AG09309 (cell line): ENCODE data around the gene ERP27.

ENCODE experiments used
- DNase-seq: peaks from one replicate; pipeline ENCODE4 v3.0.0-alpha.2; 2010; ENCODE audit warnings: low read depth
- H3K4me3 ChIP-seq: 2 replicates; pipeline ENCODE4 v1.5.1; 2011; ENCODE audit warnings: mild to moderate bottlenecking, low read depth, low read length, moderate library complexity; ENCODE audit not compliant: control insufficient read depth
- TF ChIP-seq, protein P1 (sequence below): IDR thresholded peaks from 2 replicates; pipeline ENCODE4 v1.5.1; 2011; ENCODE audit warnings: mild to moderate bottlenecking, low read depth, low read length, inconsistent platforms; ENCODE audit not compliant: insufficient read depth, control insufficient read depth; ENCODE audit errors: missing control alignments

The ERP27 gene

DNA sequence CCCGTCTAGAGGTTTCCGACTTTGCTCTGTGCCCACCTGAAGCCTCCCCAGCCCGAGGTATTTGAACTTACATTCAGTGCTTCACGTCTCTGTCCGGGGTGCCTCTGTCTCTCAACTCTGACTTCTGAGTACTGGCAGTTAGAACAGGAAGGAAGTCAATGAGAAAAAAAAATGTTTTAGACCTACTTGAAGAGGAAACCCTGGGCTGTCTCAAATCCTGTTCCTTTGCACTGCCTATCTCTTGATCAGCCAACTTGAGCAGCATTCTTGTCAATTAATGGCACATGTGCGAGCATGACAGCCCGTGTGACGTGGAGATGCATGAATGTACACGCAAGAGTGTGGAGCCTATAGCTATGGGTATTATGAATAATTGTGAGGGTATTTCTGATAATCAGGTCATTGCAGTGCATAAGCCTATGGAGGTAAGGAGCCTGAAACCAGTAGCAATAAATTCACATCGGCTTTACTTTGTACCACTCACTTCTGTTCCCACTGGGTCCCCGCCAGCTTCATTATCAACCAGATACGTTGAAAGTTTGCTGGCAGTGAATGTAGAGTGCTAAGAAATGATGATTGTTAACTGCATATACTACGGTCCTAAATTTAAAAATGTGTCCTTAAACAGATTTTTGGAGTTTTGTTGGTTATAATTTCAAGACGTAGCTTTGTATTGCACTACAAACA lies 23.3 kb upstream of the ERP27 start, which contains the start of gene ARHGDIB:
Gene ARHGDIB (minus strand): TSS at position 136 of the 687 bp plus-strand sequence. CDS start 10,889 bp downstream, outside the sequence.
- TF ChIP-seq, protein P1, sequence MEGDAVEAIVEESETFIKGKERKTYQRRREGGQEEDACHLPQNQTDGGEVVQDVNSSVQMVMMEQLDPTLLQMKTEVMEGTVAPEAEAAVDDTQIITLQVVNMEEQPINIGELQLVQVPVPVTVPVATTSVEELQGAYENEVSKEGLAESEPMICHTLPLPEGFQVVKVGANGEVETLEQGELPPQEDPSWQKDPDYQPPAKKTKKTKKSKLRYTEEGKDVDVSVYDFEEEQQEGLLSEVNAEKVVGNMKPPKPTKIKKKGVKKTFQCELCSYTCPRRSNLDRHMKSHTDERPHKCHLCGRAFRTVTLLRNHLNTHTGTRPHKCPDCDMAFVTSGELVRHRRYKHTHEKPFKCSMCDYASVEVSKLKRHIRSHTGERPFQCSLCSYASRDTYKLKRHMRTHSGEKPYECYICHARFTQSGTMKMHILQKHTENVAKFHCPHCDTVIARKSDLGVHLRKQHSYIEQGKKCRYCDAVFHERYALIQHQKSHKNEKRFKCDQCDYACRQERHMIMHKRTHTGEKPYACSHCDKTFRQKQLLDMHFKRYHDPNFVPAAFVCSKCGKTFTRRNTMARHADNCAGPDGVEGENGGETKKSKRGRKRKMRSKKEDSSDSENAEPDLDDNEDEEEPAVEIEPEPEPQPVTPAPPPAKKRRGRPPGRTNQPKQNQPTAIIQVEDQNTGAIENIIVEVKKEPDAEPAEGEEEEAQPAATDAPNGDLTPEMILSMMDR: no peak
- DNase-seq: no peak
- no peak within 1 kb of the TSS for H3K4me3 ChIP-seq

DNA sequence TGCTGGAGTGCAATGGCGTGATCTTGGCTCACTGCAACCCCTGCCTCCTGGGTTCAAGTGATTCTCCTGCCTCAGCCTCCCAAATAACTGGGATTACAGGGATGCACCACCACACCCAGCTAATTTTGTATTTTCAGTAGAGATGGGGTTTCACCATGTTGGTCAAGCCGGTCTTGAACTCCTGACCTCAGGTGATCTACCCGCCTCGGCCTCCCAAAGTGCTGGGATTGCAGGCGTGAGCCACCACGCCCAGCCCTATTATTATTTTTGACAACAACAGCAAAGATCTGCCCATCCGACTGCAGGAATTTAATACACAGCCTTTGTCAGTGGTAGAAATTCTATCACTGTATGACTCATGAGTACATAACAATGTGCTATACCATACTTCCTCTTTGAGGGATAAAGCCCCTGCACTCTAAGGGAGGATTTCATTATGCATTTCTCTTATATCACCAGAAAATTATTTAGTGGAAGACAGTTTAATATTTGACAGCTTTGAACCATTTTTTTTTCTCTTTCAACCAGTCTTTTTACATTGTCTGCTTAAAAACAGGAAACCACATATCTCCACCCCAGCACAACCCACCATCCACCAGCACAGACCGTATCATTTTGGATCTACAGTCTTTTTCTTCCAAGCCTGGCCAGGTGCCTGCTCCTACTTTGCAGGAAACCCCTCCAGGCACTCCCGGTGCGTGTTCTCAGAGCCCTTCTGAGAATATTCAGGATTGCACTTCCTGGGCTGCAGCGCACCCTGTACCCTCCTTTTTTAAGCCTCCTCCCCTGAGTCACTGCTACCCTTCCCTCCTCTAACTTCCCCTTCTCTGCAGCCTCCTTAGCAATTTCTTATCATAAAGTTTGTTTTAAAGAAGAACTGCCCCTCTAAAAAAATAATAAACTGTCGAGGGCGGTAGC lies 22.5 kb upstream of the ERP27 start:
- H3K4me3 ChIP-seq: no peak overlapping the region
- TF ChIP-seq, protein P1: no peak
- no peak for DNase-seq

DNA sequence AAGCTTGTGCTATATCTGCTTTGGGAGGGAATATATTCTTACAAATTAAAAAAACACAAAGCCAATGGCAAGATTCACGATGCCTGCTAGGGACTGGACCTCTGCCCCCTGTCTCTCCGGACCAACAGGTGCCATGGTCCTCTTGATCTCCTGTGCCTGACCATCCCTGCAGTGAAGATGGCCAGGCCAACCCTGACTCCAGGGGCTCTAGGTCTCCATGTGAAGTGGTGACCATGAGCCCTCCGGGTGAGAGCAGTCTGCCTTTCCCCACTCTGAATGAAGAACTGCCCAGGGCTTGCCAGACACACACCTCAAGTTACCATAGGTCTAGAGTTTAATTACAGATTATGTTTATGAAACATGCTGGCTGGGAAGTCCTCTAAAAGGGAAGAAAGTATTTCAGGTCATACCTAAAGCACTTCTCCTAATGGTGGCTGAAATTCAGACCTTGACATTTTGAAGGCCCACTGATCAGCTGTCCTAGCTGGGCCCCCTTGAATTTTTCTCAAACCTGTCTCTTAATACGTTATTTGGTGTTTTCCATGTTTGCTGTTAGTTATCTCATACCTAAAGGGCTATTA lies 21.7 kb upstream of the ERP27 start:
- no peak overlapping the region for H3K4me3 ChIP-seq
- TF ChIP-seq, protein P1: no peak
- DNase-seq: no peak

DNA sequence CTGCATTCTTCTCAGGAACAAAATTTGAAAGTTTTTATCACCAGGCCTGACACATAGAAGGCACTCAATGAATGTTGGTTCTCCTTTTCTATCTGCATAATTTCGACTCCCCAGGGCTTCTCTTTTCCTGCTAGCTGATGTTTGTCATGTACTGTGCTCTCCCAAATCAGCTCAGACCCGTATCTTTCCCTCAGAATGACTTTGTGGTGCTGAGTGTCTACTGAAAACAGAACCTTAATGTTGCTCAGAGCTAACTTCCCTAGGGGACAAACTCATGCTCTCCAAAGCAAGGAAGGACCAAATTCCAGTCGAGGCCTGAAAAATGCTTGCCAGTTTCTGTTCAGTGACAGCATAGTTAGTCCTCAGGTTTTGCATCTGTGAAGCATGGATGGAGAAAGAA lies 21.1 kb upstream of the ERP27 start:
- TF ChIP-seq, protein P1: no peak
- no peak for DNase-seq
- no peak overlapping the region for H3K4me3 ChIP-seq

DNA sequence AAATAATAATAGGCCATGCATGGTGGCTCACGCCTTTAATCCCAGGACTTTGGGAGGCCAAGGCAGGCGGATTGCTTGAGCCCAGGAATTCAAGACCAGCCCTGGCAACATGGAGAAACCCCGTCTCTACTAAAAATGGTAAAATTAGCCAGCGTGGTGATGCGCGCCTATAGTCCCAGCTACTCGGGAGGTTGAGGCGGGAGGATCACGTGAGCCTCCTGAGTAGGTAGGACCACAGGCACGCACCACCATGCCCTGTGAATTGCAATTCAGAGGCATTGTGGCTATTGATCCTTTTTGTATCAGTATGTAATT lies 20.7 kb upstream of the ERP27 start:
- no peak overlapping the region for H3K4me3 ChIP-seq
- TF ChIP-seq, protein P1: no peak

DNA sequence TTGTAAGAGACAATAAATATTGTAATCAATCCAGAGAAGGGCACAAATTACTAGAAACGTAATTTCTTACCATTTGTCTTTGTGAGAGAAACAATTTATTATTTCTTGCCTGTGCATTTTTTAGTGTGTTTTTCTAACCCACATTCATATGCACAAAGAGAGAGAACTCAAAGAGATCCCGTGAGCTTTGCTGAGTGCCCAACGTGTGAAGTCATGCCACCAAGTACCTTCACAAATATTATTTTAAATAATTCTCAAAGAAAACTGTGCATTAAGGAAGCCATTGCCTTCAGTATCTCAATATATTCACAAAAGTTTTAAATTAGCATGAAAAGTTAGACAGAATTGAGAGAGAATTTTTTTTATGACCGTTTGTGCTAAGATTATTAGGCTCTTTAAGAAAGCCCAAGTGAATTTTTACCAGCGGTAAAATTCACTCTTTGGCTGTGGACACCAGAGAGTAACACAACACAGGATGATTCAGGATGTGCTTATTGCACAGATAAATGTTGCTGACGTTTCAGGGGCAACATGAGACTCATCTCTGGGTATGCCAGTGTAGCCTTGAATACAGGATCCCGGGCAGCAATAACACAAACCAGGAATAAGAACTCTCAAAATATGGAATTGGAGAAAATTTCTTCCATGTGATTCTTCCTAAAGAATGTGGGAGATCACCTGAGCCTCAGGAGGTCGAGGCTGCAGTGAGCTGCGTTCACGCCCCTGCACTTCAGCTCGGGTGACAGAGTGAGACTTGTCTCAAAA lies 20.2 kb upstream of the ERP27 start:
- no peak for DNase-seq
- TF ChIP-seq, protein P1: no peak
- no peak overlapping the region for H3K4me3 ChIP-seq

More for the DNA sequence above, 20.7 kb upstream of the ERP27 start:
- no peak for DNase-seq
